HG03521 (cell line): ENCODE results near the gene DMD.
"Not testable (repeated sequence)": the region's sequence is repeated elsewhere in the genome, so short reads cannot be mapped to it uniquely, and the experiment has no call there.

Source experiments
- ATAC-seq: cut with Tn5 transposase; IDR thresholded peaks from one replicate; pipeline ENCODE4 v1.9.1; 2021; ENCODE audit warnings: mild to moderate bottlenecking, moderate library complexity; ENCODE audit not compliant: unreplicated experiment

The DMD gene

GRCh38 chrX:31470753-31471152 is 1740.6 kb downstream of the DMD start:
- ATAC-seq, result not testable (repeated sequence)

GRCh38 chrX:31464306-31464915 is 1746.9 kb downstream of the DMD start:
- no peak for ATAC-seq

GRCh38 chrX:31461266-31461665 is 1750.1 kb downstream of the DMD start:
- ATAC-seq, result no peak

GRCh38 chrX:31459361-31459760 is 1752.0 kb downstream of the DMD start:
- no peak for ATAC-seq

GRCh38 chrX:31449965-31450364 is 1761.4 kb downstream of the DMD start:
- no peak for ATAC-seq

- no peak for ATAC-seq
Observed at GRCh38 chrX:31449081-31449480, 1762.3 kb downstream of the DMD start.

- ATAC-seq, result no peak
Observed at GRCh38 chrX:31445542-31445941, 1765.8 kb downstream of the DMD start.

GRCh38 chrX:31443654-31444053 is 1767.7 kb downstream of the DMD start:
- no peak for ATAC-seq

GRCh38 chrX:31440546-31440945 is 1770.8 kb downstream of the DMD start:
- ATAC-seq, result no peak

GRCh38 chrX:31436424-31436823 is 1774.9 kb downstream of the DMD start:
- no peak for ATAC-seq

- no peak for ATAC-seq
Observed at GRCh38 chrX:31435592-31435991, 1775.8 kb downstream of the DMD start.

- ATAC-seq, result no peak
Observed at GRCh38 chrX:31433856-31434255, 1777.5 kb downstream of the DMD start.

GRCh38 chrX:31429915-31430314 is 1781.4 kb downstream of the DMD start:
- ATAC-seq, result no peak

- no peak for ATAC-seq
Observed at GRCh38 chrX:31423609-31424189, 1787.7 kb downstream of the DMD start.

GRCh38 chrX:31421441-31421840 is 1789.9 kb downstream of the DMD start:
- no peak for ATAC-seq

GRCh38 chrX:31420711-31421151 is 1790.6 kb downstream of the DMD start:
- no peak for ATAC-seq

- no peak for ATAC-seq
Observed at GRCh38 chrX:31420302-31420701, 1791.0 kb downstream of the DMD start.

GRCh38 chrX:31397119-31397518 is 1814.2 kb downstream of the DMD start:
- no peak for ATAC-seq

GRCh38 chrX:31392513-31392912 is 1818.8 kb downstream of the DMD start:
- ATAC-seq, result no peak

- no peak for ATAC-seq
Observed at GRCh38 chrX:31388946-31389345, 1822.4 kb downstream of the DMD start.

GRCh38 chrX:31384471-31384870 is 1826.9 kb downstream of the DMD start:
- ATAC-seq, result no peak

GRCh38 chrX:31383991-31384390 is 1827.4 kb downstream of the DMD start:
- no peak for ATAC-seq

- ATAC-seq, result not testable (repeated sequence)
Observed at GRCh38 chrX:31378973-31379372, 1832.4 kb downstream of the DMD start.
